HepG2 (cell line): ENCODE measurements around the gene HOXB2. TPM values are rescaled to one million over a fixed set of nuclear protein-coding genes. Genes with fewer than 3 reads are reported as not detected.
A peak's percentile ranks its signal among the peaks of the same experiment; 100 is the strongest.

Experiments used
- ATAC-seq: fragments of 200-7000 bp; cut with Tn5 transposase; 3 replicates; pipeline ENCODE4 v1.9.1; 2020; ENCODE audit warnings: mild to moderate bottlenecking, moderate library complexity
- BruUV-seq: library from RNA; stranded (reverse); fragments of 400-500 nt; replicated peaks from 2 replicates; lab custom pipeline; 2021; lab: Mats Ljungman, UMichigan
- CTCF ChIA-PET: fragments of 300-600 bp; formaldehyde crosslinking; extraction: SDS; loops from one replicate; lab custom pipeline; 2021; ENCODE audit warnings: low total read pairs, inconsistent platforms, low intra/inter-chr PET ratio; lab: Yijun Ruan, JAX
- POLR2A ChIA-PET: fragments of 350-600 bp; sonication (Branson Sonifier 250); formaldehyde crosslinking; loops from one replicate; lab custom pipeline; 2020; ENCODE audit warnings: antibody characterized with exemption, inconsistent platforms; lab: Yijun Ruan, JAX
- DNase-seq: peaks from one replicate; pipeline ENCODE4 v3.0.0-alpha.2; 2015; ENCODE audit warnings: low spot score
- FAIRE-seq: peaks from 3 replicates; lab custom pipeline; 2011; peaks lifted over from hg19 to GRCh38; lab: Jason Lieb, UNC
- H2AFZ ChIP-seq: one replicate; pipeline ENCODE4 v1.6.1; 2011; ENCODE audit warnings: low read length, inconsistent platforms
- H3K27ac ChIP-seq: fragments of 300-600 bp; 3 replicates; pipeline ENCODE4 v1.8.0; 2011; ENCODE audit warnings: mixed run types, mild to moderate bottlenecking, mixed read lengths, low read length, inconsistent platforms; ENCODE audit not compliant: insufficient read depth; ENCODE audit errors: extremely low read length
- H3K27me3 ChIP-seq, 2 experiments: fragments of 200-600 bp in 1 of 2; 2 replicates in 1 of 2; 3 replicates in 1 of 2; pipeline versions ENCODE4 v1.6.0 to v1.8.0; 2011; ENCODE audit warnings: low read length in 2 of 2, mild to moderate bottlenecking in 2 of 2, moderate library complexity in 2 of 2, inconsistent platforms in 1 of 2; ENCODE audit not compliant: insufficient read depth in 2 of 2, control insufficient read depth in 1 of 2
- H3K36me3 ChIP-seq, 2 experiments: fragments of 200-600 bp in 1 of 2; replicated peaks in 1 of 2; 2 replicates in 1 of 2; 3 replicates in 1 of 2; pipeline versions ENCODE4 v1.5.1 to v1.8.0; 2011; ENCODE audit warnings: low read length in 2 of 2, inconsistent platforms in 1 of 2; ENCODE audit not compliant: insufficient read depth in 2 of 2, control insufficient read depth in 1 of 2
- H3K4me1 ChIP-seq: 2 replicates; pipeline ENCODE4 v1.5.1; 2012; ENCODE audit warnings: low read length, inconsistent platforms; ENCODE audit not compliant: insufficient read depth
- H3K4me2 ChIP-seq: 2 replicates; pipeline ENCODE4 v1.6.0; 2011; ENCODE audit warnings: low read depth, low read length, inconsistent platforms
- H3K4me3 ChIP-seq, 3 experiments: fragments of 200-600 bp in 1 of 3; sonication (generic), shearing (Covaris generic) in 1 of 3; replicated peaks in 1 of 3; 2 replicates each; pipeline ENCODE4 v1.5.1; 2011 to 2016; ENCODE audit warnings: low read length in 3 of 3, inconsistent platforms in 2 of 3, low read depth in 2 of 3, mild to moderate bottlenecking in 2 of 3, control low read depth in 1 of 3, mixed read lengths in 1 of 3; ENCODE audit not compliant: insufficient read depth in 1 of 3
- H3K79me2 ChIP-seq: one replicate; pipeline ENCODE4 v1.6.1; 2011; ENCODE audit warnings: low read length, inconsistent platforms; ENCODE audit not compliant: insufficient read depth
- H3K9ac ChIP-seq: 2 replicates; pipeline ENCODE4 v1.6.0; 2011; ENCODE audit warnings: mild to moderate bottlenecking, low read depth, low read length, inconsistent platforms; ENCODE audit not compliant: insufficient read depth
- H3K9me3 ChIP-seq: 2 replicates; pipeline ENCODE4 v1.5.1; 2012; ENCODE audit warnings: mild to moderate bottlenecking, low read length
- H4K20me1 ChIP-seq: 2 replicates; pipeline ENCODE4 v1.6.0; 2011; ENCODE audit warnings: inconsistent platforms, mild to moderate bottlenecking, low read length, moderate library complexity; ENCODE audit not compliant: insufficient read depth
- CHD2 ChIP-seq: IDR thresholded peaks from 2 replicates; pipeline ENCODE4 v1.6.1; 2011; ENCODE audit warnings: low read depth, low read length, improper control_type of control experiment
- ELF1 ChIP-seq: sonication (generic); formaldehyde crosslinking; IDR thresholded peaks from 2 replicates; pipeline ENCODE4 v1.4.0; 2020; ENCODE audit warnings: missing genetic modification reagents
- EZH2 ChIP-seq: conservative IDR thresholded peaks from 2 replicates; pipeline ENCODE4 v1.6.1; 2012; ENCODE audit warnings: mild to moderate bottlenecking, low read depth, low read length, moderate library complexity
- GFI1 ChIP-seq: sonication (generic); formaldehyde crosslinking; IDR thresholded peaks from 2 replicates; pipeline ENCODE4 v1.5.0; 2020; ENCODE audit warnings: missing genetic modification reagents, mild to moderate bottlenecking, borderline replicate concordance
- NCOA2 ChIP-seq: sonication (generic); formaldehyde crosslinking; IDR thresholded peaks from 2 replicates; pipeline ENCODE4 v1.8.0; 2022; ENCODE audit warnings: inconsistent platforms
- NFIC ChIP-seq: IDR thresholded peaks from 2 replicates; pipeline ENCODE4 v1.6.1; 2012; ENCODE audit warnings: mild to moderate bottlenecking, low read length, inconsistent platforms
- ONECUT2 ChIP-seq: sonication (generic); formaldehyde crosslinking; IDR thresholded peaks from 2 replicates; pipeline ENCODE4 v1.4.0; 2020; ENCODE audit warnings: missing genetic modification reagents
- TARDBP ChIP-seq: sonication (generic); formaldehyde crosslinking; IDR thresholded peaks from 2 replicates; pipeline ENCODE4 v1.8.0; 2022; ENCODE audit warnings: mild to moderate bottlenecking, missing genetic modification reagents
- TEF ChIP-seq: sonication (generic); formaldehyde crosslinking; IDR thresholded peaks from 2 replicates; pipeline ENCODE4 v1.5.0; 2020; ENCODE audit warnings: missing genetic modification reagents
- U2AF2 ChIP-seq: fragments of 200-400 bp; formaldehyde crosslinking; IDR thresholded peaks from 2 replicates; pipeline ENCODE4 v1.6.1; 2017; ENCODE audit warnings: low read depth, mild to moderate bottlenecking, low read length
- ZKSCAN1 ChIP-seq: fragments of 150-350 bp; IDR thresholded peaks from 2 replicates; pipeline ENCODE4 v1.6.1; 2014; ENCODE audit warnings: low read length
- ZNF431 ChIP-seq: sonication (generic); formaldehyde crosslinking; IDR thresholded peaks from 2 replicates; pipeline ENCODE4 v1.9.0; 2022; ENCODE audit warnings: missing genetic modification reagents, low read depth, mild to moderate bottlenecking, borderline replicate concordance
- ZNF614 ChIP-seq: IDR thresholded peaks from 2 replicates; pipeline ENCODE4 v1.6.1; 2018; ENCODE audit warnings: missing biosample characterization, missing genetic modification reagents, inconsistent platforms, borderline replicate concordance
- WGBS: methylation state at CpG from one replicate; pipeline ENCODE4 v1.1.6; 2017; ENCODE audit warnings: low lambda C conversion rate; 5-methylcytosine and 5-hydroxymethylcytosine counted together
- in situ Hi-C: cut with HindIII; loops from 2 replicates; pipeline ENCODE4 v1.10.0; 2017; ENCODE audit warnings: low pct_unique_long_range_greater_than_20kb; ENCODE audit not compliant: extremely low pct_ligation_motif_present
- intact Hi-C: fragments of 100-400 bp; cut with micrococcal nuclease; formaldehyde crosslinking; loops from one replicate; pipeline ENCODE4 v1.10.0; 2022; ENCODE audit not compliant: unreplicated experiment
- polyA plus RNA-seq, 8 experiments: library from polyadenylated mRNA; depleted of rRNA in 3 of 8; stranded (reverse) in 7 of 8; unstranded in 1 of 8; fragments of >200 nt; fragmentation: Illumina TruSeq in 4 of 8; extraction: Trizol in 4 of 8; gene quantifications; 2 replicates each; pipeline versions ENCODE4 v1.2.1 to v1.2.3, GENCODE V29; 2011 to 2016; ENCODE audit warnings: low read depth in 4 of 8, missing spikeins in 1 of 8, mixed read lengths in 1 of 8; ENCODE audit not compliant: insufficient read depth in 1 of 8
- total RNA-seq, 5 experiments: library from RNA; depleted of rRNA; stranded (reverse); fragments of >200 nt; fragmentation: Illumina TruSeq; extraction: Trizol; gene quantifications; 2 replicates each; pipeline ENCODE4 v1.2.3, GENCODE V29; 2016; ENCODE audit warnings: low read depth in 1 of 5

HOXB2 gene
- total and polyA plus RNA-seq, 2 of the 13 experiments (the other 11 are each of a cell fraction or from before 2014, with no cell fraction given): not detected

- DNase-seq: no peak
- peak; percentile 45; the same call in 1 of the 2 replicates for TF ChIP-seq EZH2
- TF ChIP-seq CHD2: no peak
- TF ChIP-seq ZNF614 (CRISPR knock-in tag): no peak
- TF ChIP-seq, all 625 proteins: peak for 1
- CTCF ChIA-PET: no interaction called here
- Histone ChIP-seq H3K27me3 (peaks cover 18 to 92% of the 10 kb centered on the region in 2 experiments), H3K4me3 (no peak overlapping the region), H4K20me1 (no peaks in the 10 kb centered on the region; the same call in 1 of the 2 replicates), H3K4me2 (no peak overlapping the region; the same call in 1 of the 2 replicates), H3K27ac (no peak overlapping the region), H3K9me3 (no peaks in the 10 kb centered on the region), H3K4me1 (no peaks in the 10 kb centered on the region), H2AFZ (no peak overlapping the region), H3K36me3 (no peaks in the 10 kb centered on the region), H3K9ac (no peak overlapping the region), H3K79me2 (no peaks in the 10 kb centered on the region)
- POLR2A ChIA-PET: no interaction called here
- in situ Hi-C loops (no loop called here), intact Hi-C loops (no loop called here)
- 29% methylated on average over 28 of the region's 47 CpGs for WGBS
- BruUV-seq: no TSS peak
- ATAC-seq (no peak; the same call in 1 of the 3 replicates), FAIRE-seq (no peak)
These were observed 6.9 kb upstream of the HOXB2 start for GRCh38 chr17:48551596-48552465.

- intact Hi-C loops: no loop called here
These were observed 6.3 kb upstream of the HOXB2 start for GRCh38 chr17:48551214-48551555.

More at GRCh38 chr17:48551214-48551555, 6.3 kb upstream of the HOXB2 start:
- H3K27ac ChIP-seq: no peak overlapping the region
- no peaks in the 10 kb centered on the region for H3K36me3 ChIP-seq
- TF ChIP-seq ELF1 (CRISPR knock-in tag): no peak
- TF ChIP-seq U2AF2: no peak
- TF ChIP-seq TARDBP (CRISPR knock-in tag): no peak
- no peak for TF ChIP-seq NFIC
- no peak for TF ChIP-seq TEF (CRISPR knock-in tag)
- TF ChIP-seq NCOA2 (CRISPR knock-in tag): no peak
- TF ChIP-seq ZNF431 (CRISPR knock-in tag): no peak
- TF ChIP-seq ZKSCAN1: no peak
- no peak for TF ChIP-seq ONECUT2
- no peak for TF ChIP-seq GFI1 (CRISPR knock-in tag)
- H3K9me3 ChIP-seq: no peaks in the 10 kb centered on the region
- no TSS peak for BruUV-seq
- no peak for DNase-seq
- POLR2A ChIA-PET: no interaction called here
- CTCF ChIA-PET: no interaction called here
- in situ Hi-C loops: no loop called here
- H3K9ac ChIP-seq: no peak overlapping the region
- H3K4me1 ChIP-seq: no peaks in the 10 kb centered on the region
- no peak overlapping the region for H3K4me3 ChIP-seq
- peaks cover 20 to 92% of the 10 kb centered on the region in 2 experiments for H3K27me3 ChIP-seq
- FAIRE-seq: no peak
- H3K4me2 ChIP-seq: no peak overlapping the region
- WGBS: 48% methylated on average over 19 of the region's 19 CpGs
- H3K79me2 ChIP-seq: no peaks in the 10 kb centered on the region
- no peak for ATAC-seq
- H2AFZ ChIP-seq: no peak overlapping the region
- no peaks in the 10 kb centered on the region; the same call in 1 of the 2 replicates for H4K20me1 ChIP-seq
